ENCODE data around the gene TXNDC8. TPM values are rescaled to one million over a fixed set of nuclear protein-coding genes. Genes with fewer than 3 reads are reported as not detected.

TXNDC8 gene
- total RNA-seq, 1 experiment from 2014 or later: not detected

GRCh38 chr9:110255034-110255462, 82.6 kb downstream of the TXNDC8 start:
- in situ Hi-C loops (cut with HindIII; ENCODE audit: low sequenced_read_pairs): no loop called here
- no peak for DNase-seq (ENCODE audit: low spot score)

GRCh38 chr9:110254500-110254899, 83.2 kb downstream of the TXNDC8 start:
- DNase-seq (ENCODE audit: low spot score): no peak
- in situ Hi-C loops (cut with HindIII; ENCODE audit: low sequenced_read_pairs): no loop called here

Other genes starting within 250 kb of the TXNDC8 start
- not detected in 2 replicates for gene C9orf152, start 129.7 kb downstream of the TXNDC8 start, total RNA-seq (2014; rRNA removed; shearing (Covaris generic))
- 323 and 340 TPM in 2 replicates for gene TXN, start 81.4 kb downstream of the TXNDC8 start, total RNA-seq (2014; rRNA removed; shearing (Covaris generic))
- gene SVEP1, start 241.9 kb upstream of the TXNDC8 start, total RNA-seq (2014; rRNA removed; shearing (Covaris generic)): not detected in 2 replicates

Measured in G401 (cell line).